NOMO-1 treated with dmso at 0.1 percent for 144 hours (cell line): ENCODE data around the gene MYT1.
"Not testable (repeated sequence)": the region's sequence is repeated elsewhere in the genome, so short reads cannot be mapped to it uniquely, and the experiment has no call there.

ENCODE experiments used
- DNase-seq: peaks from one replicate; lab custom pipeline; 2025; ENCODE audit not compliant: unreplicated experiment; lab: John Stamatoyannopoulos, UW

The MYT1 gene

DNA sequence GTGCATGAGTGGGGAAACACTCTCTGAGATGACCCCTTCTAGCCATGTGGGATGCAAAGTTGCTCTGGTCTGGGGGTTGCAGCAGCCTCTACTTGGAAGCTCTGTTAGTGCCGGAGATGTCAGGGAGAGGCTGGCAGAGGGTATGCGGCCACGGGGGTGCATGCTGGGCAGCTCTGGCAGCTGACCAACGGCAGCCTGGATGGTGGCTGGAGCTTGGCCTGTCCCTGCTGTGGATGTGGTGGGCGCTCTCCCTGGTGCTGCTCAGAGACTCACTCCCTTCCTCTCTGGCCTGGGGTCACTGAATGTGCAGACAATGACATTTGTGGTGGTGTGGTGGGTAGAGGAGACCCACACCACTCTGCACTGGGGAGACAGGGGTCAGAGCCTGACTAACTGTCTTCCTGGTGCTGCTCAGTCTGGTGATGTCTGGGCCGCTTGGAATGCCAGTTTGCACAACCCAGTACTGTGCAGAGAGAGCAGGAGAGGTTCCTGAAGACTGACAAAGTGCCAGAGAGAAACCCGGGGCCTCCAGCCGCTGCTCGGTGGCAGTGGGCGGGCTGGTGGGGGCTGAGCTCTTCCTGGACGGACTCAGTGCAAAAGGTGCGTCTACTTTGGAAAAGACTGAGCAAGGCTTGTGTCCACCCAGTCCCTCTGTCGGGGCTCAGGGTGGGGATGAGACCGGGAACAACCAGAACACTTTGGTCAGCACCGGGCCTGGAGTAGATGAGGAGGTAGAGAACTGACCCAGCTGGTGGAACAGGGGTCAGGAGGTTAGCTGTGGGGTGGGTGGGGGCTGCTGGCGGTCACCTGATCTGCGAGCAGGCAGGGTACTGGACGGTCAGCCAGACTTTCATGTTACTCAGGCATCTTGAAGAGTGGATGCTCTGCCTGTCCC, 2.7 kb downstream of the MYT1 start:
- DNase-seq: no peak

DNA sequence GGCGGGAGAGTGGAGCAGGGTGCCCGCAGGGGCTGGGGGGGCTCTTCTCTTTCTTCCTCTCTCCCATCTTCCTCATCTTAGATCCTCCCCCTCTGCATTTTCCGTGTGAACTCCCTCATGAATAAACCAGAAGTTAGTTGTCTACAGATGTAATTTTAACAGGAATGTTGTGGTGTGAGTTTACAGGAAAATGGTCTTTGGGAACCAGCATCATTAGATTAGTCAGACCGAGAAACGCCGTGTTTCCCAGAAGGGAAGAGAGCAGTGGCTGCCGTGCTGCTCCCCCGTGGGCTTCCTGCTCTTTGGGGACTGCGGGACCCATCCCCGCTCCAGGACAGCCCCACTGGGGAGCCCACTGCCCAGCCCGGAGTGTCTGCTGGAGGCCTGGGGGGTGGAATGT, 3.4 kb downstream of the MYT1 start:
- no peak for DNase-seq

- no peak for DNase-seq
Measured at GRCh38 chr20:64168381-64169090, 4.3 kb downstream of the MYT1 start.

GRCh38 chr20:64169091-64169560, 4.9 kb downstream of the MYT1 start:
- DNase-seq: no peak

- DNase-seq: no peak
Measured at GRCh38 chr20:64171211-64171610, 7.0 kb downstream of the MYT1 start.

- no peak for DNase-seq
Measured at GRCh38 chr20:64173116-64173515, 8.9 kb downstream of the MYT1 start.

GRCh38 chr20:64176551-64176950, 12.3 kb downstream of the MYT1 start:
- no peak for DNase-seq

- no peak for DNase-seq
Measured at GRCh38 chr20:64176971-64177370, 12.7 kb downstream of the MYT1 start.

- no peak for DNase-seq
Measured at GRCh38 chr20:64177384-64177783, 13.1 kb downstream of the MYT1 start.

GRCh38 chr20:64177787-64178186, 13.5 kb downstream of the MYT1 start:
- DNase-seq: no peak

GRCh38 chr20:64178925-64179324, 14.7 kb downstream of the MYT1 start:
- DNase-seq: not testable (repeated sequence)

DNA sequence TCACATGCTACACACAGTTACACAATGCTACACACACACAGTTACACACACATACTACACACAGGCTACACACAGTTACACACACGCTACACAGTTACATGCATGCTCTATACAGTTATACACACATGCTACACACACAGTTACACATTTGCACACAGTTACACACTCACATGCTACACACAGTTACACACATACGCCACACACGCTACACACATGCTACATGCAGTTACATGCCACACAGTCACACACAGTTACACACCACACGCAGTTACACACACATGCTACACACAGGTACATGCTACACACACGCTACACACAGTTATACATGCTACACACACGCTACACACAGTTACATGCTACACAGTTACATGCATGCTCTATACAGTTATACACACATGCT, 15.6 kb downstream of the MYT1 start:
- DNase-seq: no peak

DNA sequence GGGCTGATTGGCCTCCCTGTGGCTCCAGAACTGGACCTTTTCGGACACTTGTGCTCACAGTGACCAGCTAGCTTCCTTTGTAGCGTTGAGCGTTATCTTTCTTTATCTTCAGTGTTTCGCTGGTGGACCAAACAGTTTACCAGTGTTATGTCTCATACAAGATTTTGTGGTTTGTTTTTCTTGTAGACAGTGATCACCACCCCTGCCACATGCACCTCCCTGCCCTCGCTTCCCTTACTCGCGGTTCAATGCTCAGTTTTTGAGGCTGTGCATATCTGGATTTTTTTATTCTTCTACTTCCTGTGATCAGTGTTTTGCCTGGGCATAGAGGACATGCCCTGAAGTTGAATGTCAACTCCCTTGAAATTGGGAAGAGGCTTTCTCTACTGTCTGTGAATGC, 16.4 kb downstream of the MYT1 start:
- DNase-seq: no peak

DNA sequence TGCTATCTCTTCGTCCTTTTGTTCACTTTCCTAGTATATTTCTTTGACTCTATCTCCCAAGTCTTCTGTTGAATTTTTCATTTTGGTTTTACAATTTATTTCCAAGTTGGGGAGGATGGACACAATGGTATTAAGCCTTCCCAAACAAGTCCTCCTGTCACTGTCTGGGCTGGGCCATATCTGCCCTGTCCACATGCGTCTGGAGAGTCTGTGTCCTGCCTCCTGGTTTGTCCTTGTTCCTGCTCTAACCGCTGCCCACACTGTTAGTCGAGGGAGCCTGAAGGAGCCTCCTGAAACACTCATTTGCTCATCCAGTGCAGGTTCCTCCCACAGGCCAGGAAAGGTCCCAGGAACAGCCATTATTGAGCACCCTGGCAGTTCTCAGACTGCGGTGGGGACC, 17.1 kb downstream of the MYT1 start:
- no peak for DNase-seq

- DNase-seq: no peak
Measured at GRCh38 chr20:64182146-64182865, 18.1 kb downstream of the MYT1 start.

- no peak for DNase-seq
Measured at GRCh38 chr20:64183313-64183712, 19.1 kb downstream of the MYT1 start.

GRCh38 chr20:64184795-64185194, 20.5 kb downstream of the MYT1 start:
- DNase-seq: no peak

GRCh38 chr20:64185276-64185900, 21.1 kb downstream of the MYT1 start:
- DNase-seq: no peak

DNA sequence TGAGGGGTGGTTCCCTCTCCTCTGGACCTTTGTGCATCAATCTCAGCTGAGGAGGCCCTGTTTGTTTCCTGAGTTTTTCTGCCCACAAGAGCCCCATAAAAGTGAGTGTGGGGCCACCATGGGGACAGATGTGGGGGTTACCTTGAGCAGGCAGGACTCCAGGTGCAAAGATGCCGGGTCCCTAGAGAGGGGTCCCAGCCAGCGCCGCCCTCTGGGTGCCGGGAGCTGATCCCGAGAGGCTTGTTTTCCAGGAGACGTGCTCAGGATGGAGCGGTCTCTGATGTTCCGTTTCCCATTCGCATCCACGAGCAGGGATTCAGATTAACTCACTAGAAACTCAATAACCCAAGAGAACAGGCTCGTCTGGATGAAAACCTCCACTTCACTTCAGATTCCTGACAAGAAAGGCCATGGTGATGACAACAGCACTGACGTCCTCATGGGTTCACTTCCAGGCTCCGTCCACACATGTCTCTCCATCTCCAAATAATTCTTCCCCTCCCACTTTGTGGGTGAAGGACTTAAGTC, 21.9 kb downstream of the MYT1 start:
- no peak for DNase-seq

GRCh38 chr20:64187213-64187612, 23.0 kb downstream of the MYT1 start:
- not testable (repeated sequence) for DNase-seq

DNA sequence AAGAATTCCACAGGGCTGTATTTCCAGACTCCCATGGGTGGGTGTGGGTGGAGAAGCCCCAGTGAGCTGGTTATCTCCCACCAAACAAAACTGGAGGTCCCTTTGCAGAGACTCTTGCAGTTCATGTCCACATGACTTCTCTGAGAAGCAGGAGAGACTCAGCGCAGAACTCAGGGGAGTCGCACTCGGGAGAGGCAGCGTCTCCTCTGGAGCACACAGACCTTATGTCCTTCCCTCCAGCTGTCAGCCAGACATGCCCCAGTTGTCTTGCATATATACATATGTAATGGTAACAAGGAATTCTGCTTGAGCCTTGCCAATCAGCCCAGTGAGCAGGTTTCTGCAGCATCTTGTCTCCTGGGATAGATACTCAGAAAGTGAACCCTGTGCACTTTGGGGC, 23.8 kb downstream of the MYT1 start:
- DNase-seq: no peak
